ENCODE results near the gene EFNA1. TPM values are rescaled to one million over a fixed set of nuclear protein-coding genes. Genes with fewer than 3 reads are reported as not detected.
"Not testable (repeated sequence)": the region's sequence is repeated elsewhere in the genome, so short reads cannot be mapped to it uniquely, and the experiment has no call there.

EFNA1 gene
- total RNA-seq, 1 experiment from 2014 or later = 6.5 TPM

DNA sequence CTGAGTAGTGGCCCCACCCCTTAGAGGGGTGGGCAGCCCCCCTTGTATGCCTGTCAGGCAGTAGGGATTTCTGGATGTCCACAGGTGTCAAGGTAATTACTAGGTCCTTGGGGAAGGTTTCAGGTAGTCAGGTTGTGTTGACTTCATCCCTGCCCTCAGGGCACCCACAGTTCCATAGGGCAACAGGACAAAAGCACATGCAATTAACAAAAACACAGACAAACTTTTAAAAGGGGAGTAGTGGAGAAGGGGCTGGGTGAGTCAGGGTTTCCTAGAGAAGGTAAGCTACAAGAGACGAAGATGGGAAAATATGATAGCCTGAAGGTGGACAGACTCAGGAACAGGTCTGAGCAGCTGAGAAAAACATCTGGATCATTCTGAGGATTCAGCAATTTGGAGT lies 31.3 kb downstream of the EFNA1 start (continued):
- TF ChIP-seq, protein P1, sequence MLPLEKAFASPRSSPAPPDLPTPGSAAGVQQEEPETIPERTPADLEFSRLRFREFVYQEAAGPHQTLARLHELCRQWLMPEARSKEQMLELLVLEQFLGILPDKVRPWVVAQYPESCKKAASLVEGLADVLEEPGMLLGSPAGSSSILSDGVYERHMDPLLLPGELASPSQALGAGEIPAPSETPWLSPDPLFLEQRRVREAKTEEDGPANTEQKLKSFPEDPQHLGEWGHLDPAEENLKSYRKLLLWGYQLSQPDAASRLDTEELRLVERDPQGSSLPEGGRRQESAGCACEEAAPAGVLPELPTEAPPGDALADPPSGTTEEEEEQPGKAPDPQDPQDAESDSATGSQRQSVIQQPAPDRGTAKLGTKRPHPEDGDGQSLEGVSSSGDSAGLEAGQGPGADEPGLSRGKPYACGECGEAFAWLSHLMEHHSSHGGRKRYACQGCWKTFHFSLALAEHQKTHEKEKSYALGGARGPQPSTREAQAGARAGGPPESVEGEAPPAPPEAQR (CRISPR knock-in tag; IDR thresholded peaks at IDR 0.05) = no peak
- TF ChIP-seq, protein P2, sequence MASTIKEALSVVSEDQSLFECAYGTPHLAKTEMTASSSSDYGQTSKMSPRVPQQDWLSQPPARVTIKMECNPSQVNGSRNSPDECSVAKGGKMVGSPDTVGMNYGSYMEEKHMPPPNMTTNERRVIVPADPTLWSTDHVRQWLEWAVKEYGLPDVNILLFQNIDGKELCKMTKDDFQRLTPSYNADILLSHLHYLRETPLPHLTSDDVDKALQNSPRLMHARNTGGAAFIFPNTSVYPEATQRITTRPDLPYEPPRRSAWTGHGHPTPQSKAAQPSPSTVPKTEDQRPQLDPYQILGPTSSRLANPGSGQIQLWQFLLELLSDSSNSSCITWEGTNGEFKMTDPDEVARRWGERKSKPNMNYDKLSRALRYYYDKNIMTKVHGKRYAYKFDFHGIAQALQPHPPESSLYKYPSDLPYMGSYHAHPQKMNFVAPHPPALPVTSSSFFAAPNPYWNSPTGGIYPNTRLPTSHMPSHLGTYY (CRISPR knock-in tag; IDR thresholded peaks at IDR 0.05) = no peak
- no peak for TF ChIP-seq NR1H2 (CRISPR knock-in tag; IDR thresholded peaks at IDR 0.05)
- TF ChIP-seq, protein P3, sequence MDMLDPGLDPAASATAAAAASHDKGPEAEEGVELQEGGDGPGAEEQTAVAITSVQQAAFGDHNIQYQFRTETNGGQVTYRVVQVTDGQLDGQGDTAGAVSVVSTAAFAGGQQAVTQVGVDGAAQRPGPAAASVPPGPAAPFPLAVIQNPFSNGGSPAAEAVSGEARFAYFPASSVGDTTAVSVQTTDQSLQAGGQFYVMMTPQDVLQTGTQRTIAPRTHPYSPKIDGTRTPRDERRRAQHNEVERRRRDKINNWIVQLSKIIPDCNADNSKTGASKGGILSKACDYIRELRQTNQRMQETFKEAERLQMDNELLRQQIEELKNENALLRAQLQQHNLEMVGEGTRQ (CRISPR knock-in tag; IDR thresholded peaks at IDR 0.05) = no peak
- TF ChIP-seq, protein P4, sequence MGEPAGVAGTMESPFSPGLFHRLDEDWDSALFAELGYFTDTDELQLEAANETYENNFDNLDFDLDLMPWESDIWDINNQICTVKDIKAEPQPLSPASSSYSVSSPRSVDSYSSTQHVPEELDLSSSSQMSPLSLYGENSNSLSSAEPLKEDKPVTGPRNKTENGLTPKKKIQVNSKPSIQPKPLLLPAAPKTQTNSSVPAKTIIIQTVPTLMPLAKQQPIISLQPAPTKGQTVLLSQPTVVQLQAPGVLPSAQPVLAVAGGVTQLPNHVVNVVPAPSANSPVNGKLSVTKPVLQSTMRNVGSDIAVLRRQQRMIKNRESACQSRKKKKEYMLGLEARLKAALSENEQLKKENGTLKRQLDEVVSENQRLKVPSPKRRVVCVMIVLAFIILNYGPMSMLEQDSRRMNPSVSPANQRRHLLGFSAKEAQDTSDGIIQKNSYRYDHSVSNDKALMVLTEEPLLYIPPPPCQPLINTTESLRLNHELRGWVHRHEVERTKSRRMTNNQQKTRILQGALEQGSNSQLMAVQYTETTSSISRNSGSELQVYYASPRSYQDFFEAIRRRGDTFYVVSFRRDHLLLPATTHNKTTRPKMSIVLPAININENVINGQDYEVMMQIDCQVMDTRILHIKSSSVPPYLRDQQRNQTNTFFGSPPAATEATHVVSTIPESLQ (CRISPR knock-in tag; IDR thresholded peaks at IDR 0.05) = no peak
- TF ChIP-seq GTF2I (CRISPR knock-in tag; conservative IDR thresholded peaks at IDR 0.05) = no peak

DNA sequence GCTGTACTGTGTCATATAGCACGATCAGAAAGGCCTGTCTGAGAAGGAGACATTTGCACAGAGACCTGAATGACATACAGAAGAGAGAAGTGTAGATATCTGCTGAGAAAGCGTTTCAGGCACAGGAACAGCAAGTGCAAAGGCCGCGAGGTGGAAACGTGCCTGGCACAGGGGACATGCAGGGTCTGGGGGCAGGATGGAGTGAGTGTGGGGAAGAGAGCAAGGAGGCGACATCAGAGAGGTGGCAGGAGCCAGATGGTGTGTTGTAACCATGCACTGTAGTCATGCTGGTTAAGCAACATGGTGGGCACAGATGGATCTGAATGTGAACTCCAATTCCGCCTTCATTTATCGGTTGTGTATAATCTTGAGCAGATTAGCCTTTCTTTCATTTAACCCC lies 32.5 kb downstream of the EFNA1 start:
- TF ChIP-seq FOXK1 (CRISPR knock-in tag; IDR thresholded peaks at IDR 0.05) (no peak), KAT7 (CRISPR knock-in tag; IDR thresholded peaks at IDR 0.05; ENCODE audit: borderline replicate concordance) (no peak), NR3C1 (CRISPR knock-in tag; conservative IDR thresholded peaks at IDR 0.05; ENCODE audit: low read depth) (no peak), ZNF138 (CRISPR knock-in tag; conservative IDR thresholded peaks at IDR 0.05) (no peak), ZNF317 (CRISPR knock-in tag; IDR thresholded peaks at IDR 0.05; ENCODE audit: borderline replicate concordance, low read depth) (no peak)
- Mint-ChIP-seq H3K27me3 (ENCODE audit: low read depth) (peaks cover 7% of the 10 kb centered on the region; the same call in 1 of the 2 replicates), H3K27ac (no peak overlapping the region), H3K4me1 (no peaks in the 10 kb centered on the region), H3K9me3 (peaks cover 10% of the 10 kb centered on the region), H3K4me3 (no peak overlapping the region), H3K36me3 (no peaks in the 10 kb centered on the region)
- ChIA-PET POLR2A (no interaction called here), CTCF (interaction anchor here (1.0 to 1.1 kb wide), 3 partner anchors 8 to 68 kb away, joined by 4 to 5 read pairs (median 4); partner anchors contain the start of gene KRTCAP2)
- ATAC-seq (no peak), DNase-seq (ENCODE audit: low spot score) (no peak)

DNA sequence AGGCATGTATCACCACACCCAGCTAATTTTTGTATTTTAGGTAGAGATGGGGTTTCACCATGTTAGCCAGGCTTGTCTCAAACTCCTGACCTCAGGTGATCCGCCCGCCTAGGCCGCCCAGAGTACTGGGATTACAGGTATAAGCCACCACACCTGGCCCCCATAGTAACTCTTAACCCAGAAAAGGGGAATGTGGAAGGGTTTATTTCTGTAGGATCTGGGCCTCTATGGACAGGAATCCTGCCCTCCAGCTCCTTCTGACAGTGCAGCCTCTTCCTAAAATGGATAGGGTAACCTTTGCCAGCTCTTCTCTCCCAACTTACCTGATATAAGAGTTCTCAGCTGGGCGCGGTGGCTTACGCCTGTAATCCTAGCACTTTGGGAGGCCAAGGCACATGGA lies 35.0 kb downstream of the EFNA1 start:
- DNase-seq (ENCODE audit: low spot score); ATAC-seq; H3K9me3 Mint-ChIP-seq; H3K27me3 Mint-ChIP-seq (ENCODE audit: low read depth); H3K27ac Mint-ChIP-seq; H3K4me3 Mint-ChIP-seq; H3K36me3 Mint-ChIP-seq; POLR2A ChIA-PET: not testable (repeated sequence)
- peaks cover 17% of the 10 kb centered on the region for H3K4me1 Mint-ChIP-seq
- CTCF ChIA-PET = interaction anchor here (0.7 to 1.0 kb wide), 3 partner anchors 10 to 93 kb away, joined by 3 to 7 read pairs (median 3); no protein-coding TSS in a partner anchor

DNA sequence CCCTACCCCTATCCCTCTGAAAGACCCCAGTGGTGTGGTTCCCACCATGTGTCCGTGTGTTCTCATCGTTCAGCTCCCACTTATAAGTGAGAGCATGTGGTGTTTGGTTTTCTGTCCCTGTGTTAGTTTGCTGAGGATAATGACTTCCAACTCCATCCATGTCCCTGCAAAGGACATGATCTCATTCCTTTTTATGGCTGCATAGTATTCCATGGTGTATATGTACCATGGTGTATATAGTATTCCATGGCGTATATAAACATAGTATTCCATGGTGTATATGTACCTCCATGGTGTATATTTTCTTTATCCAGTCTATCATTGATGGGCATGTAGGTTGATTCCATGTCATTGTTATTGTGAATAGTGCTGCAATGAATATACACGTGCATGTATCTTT lies 36.1 kb downstream of the EFNA1 start:
- DNase-seq (ENCODE audit: low spot score); H3K4me3 Mint-ChIP-seq; ATAC-seq; H3K27ac Mint-ChIP-seq; H3K27me3 Mint-ChIP-seq (ENCODE audit: low read depth); H3K36me3 Mint-ChIP-seq; H3K9me3 Mint-ChIP-seq: not testable (repeated sequence)
- POLR2A ChIA-PET = interaction anchor here (0.6 kb wide), 1 partner anchor 86 kb away, joined by 4 read pairs; no protein-coding TSS in a partner anchor
- CTCF ChIA-PET = interaction anchor here (1.3 kb wide), 1 partner anchor 9 kb away, joined by 4 read pairs; the partner anchor contains the start of gene KRTCAP2
- peaks cover 17% of the 10 kb centered on the region for H3K4me1 Mint-ChIP-seq

DNA sequence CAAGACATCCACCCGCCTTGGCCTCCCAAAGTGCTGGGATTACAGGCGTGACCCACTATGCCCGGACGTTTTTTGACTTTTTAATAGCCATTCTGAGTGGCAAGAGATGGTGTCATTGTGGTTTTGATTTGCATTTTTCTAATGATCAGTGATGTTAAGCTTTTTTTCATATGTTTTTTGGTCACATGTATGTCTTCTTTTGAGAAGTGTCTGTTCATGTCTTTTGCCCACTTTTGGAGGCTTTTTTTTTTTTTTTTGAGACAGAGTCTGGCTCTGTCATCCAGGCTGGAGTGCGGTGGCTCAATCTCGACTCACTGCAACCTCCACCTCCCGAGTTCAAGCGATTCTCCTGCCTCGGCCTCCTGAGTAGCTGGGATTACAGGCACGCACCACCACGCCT lies 36.9 kb downstream of the EFNA1 start:
- not testable (repeated sequence) for H3K27ac Mint-ChIP-seq; H3K4me3 Mint-ChIP-seq; H3K27me3 Mint-ChIP-seq (ENCODE audit: low read depth); ATAC-seq; H3K9me3 Mint-ChIP-seq; DNase-seq (ENCODE audit: low spot score)
- Mint-ChIP-seq H3K36me3 (peaks cover 10% of the 10 kb centered on the region), H3K4me1 (peaks cover 17% of the 10 kb centered on the region)
- ChIA-PET POLR2A (interaction anchor here (0.6 kb wide), 1 partner anchor 85 kb away, joined by 4 read pairs; no protein-coding TSS in a partner anchor), CTCF (interaction anchor here (0.7 to 12.2 kb wide), 3 partner anchors 8 to 74 kb away, joined by 3 to 605 read pairs (median 4); partner anchors contain the start of gene KRTCAP2)

Measured in WTC11 (cell line).